HG02610 (cell line): ENCODE measurements around the gene PARD3B.

Source experiments
- ATAC-seq: cut with Tn5 transposase; IDR thresholded peaks from one replicate; pipeline ENCODE4 v1.9.1; 2021; ENCODE audit warnings: mild to moderate bottlenecking, moderate library complexity; ENCODE audit not compliant: unreplicated experiment

Gene PARD3B

DNA sequence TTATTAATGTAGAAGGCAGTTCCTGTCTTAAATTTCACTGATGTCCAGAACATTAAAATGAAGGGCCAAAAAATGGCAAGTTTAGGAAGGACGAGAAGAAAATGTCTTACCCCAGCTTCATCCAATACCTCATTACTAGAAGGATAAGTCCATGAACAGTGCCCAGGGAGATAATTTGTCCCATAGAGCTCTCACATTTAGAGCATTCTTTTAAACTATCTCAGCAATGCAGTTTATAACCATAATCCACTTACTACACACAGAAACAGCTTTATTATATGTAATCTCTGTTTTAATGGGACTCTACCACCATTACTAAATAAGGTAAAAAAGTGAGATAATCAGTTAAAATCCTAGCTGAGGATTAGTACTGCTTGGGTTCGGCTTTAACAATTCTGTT lies 142.5 kb downstream of the PARD3B start:
- ATAC-seq, result no peak

DNA sequence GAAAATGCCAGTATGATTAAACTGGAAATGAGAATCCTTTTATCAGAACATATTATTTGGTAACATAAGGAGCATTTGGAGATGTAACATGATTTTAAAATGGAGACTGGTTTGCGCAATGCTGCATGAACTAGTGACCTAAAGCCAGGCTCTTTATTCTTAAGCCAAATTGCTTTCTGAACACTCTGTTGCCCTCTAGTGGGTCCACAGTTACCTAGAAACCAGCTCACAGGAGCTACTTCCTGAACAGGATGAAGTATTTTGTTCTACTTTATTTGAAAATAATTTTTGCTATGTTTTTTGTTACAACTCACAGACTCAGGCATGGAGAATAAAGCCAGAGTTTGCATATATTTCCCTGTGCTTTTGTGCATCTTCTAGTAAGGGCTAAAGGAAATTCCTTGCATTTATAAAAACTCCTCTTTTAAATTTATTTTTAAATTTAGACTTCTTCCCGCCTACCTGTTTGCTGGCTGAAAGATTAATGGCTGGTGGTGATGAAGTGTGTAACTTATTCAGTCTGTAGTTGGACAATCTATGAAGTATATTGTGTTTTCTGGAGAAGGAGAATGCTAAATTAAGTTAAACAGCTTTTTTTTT lies 146.7 kb downstream of the PARD3B start:
- ATAC-seq, result no peak

DNA sequence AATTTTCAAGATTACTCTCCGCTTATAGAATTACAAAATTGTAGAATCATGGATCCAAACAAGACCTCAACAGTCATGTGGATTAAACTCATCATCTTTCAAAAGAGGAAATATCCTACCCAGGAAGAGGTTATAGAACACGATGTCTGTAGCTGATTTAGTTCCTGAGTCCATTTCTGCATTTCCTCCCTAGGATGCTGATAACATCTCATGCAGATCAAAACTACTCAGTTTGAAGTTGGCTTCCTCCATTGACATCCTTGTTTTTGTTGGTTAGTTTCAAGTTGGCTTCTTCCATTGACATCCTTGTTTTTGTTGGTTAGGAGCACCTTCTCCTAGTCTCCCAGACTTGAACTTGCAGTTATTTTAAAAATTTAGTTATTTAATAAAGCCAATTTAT lies 147.5 kb downstream of the PARD3B start:
- no peak for ATAC-seq

DNA sequence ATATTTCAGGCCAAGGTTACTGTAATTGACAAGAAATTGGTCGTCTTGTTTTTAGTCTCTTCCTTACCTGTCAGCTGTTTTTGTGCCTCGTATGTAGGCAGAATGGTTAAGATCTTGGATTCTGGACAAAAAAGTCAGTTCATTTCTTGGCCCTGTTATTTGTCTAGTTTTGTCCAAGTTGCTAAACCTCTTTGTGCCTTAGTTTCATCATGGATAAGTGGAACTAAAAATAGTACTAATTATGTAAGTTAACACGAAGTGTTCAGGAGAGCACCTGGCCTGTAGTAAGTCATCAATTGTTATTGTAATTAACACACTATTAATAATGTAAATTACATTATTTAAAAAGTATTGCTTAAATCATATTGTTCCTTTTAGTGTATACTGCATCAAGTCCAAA lies 148.0 kb downstream of the PARD3B start:
- no peak for ATAC-seq

DNA sequence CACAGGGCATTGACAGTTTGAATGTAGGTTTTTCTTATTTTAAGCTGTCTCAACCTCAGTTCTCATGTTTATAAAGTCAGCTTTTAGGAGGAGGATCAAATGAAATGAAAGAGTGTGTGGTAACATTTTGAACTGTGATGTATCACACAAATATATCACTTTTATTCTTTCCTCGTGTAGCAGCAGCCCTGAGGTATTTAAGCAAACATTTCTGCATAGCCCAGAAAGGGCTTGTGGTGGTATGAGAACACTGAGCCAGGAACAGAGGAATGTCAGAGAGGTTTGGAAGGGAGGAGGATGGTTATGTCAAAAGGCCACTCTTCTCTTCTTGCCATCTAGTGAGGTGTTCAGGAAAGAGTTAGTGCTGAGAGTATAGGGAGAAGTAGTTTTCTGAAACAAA lies 150.2 kb downstream of the PARD3B start:
- no peak for ATAC-seq

DNA sequence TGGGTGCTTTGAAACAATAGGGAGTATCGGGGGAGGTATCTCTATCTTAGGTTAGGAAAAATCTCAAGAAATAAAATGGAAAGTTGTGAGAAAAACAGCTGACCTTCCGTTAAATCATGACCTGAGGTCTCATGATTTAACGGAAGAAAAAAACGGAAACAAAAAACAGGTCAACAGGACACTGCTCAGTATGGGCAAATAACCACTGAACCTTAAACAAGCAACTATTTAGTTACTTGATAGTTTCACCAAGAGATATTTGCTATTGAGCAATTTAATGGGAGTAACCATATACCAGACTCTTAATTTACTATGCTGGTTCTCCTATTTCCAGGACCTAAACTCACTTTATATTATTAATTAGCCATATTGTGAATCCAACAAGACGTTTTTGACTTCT lies 150.8 kb downstream of the PARD3B start:
- no peak for ATAC-seq

DNA sequence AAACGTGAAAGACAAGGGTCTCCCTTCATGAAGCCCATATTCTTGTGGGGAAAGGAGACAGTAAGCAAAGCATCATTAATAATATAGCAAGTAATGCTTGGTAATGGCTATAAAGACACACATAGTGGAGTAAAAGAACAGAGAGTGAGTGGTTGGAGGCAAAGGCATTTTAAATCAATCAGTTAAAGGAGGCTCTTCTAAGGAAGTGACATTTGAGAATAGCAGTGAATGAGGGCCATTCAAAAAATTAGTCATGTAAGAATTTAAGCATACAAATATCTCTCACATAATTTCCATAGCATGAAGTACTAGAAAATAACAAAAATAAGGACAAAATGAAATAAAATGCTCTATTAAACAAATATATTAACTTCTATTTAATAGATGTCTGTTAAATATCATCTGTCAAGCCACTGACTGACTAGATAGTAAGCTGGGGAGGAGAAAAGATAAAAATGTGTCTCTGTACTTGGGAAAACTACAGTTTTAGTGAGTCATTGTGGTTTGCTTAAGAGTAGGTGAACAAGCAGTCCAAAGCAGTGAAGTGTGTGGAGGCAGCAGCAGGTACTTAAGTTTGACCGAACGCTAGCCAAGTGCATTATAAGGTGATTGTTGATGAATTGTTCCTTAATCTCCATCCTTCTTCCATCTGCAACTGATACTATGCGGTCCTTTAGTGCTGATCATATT lies 160.1 kb downstream of the PARD3B start:
- no peak for ATAC-seq

DNA sequence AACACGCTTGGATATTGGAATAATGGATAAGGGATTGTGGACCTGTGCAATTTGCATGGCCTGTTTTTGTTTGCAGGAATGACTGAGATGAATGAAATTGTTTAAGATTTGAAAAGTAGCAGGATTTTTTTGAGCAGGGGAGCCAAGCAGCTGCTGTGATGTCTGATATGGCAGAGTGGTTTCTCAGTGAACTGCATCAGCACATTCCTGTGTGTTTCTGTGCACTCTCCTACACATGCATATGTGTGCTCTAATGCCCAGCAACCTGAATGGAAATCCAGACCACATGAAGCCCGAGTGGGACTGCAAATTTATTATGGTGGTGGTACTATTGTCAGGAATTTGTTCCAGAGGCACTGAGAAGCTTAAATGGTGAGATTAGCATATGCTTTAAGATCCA lies 161.7 kb downstream of the PARD3B start:
- ATAC-seq, result no peak

DNA sequence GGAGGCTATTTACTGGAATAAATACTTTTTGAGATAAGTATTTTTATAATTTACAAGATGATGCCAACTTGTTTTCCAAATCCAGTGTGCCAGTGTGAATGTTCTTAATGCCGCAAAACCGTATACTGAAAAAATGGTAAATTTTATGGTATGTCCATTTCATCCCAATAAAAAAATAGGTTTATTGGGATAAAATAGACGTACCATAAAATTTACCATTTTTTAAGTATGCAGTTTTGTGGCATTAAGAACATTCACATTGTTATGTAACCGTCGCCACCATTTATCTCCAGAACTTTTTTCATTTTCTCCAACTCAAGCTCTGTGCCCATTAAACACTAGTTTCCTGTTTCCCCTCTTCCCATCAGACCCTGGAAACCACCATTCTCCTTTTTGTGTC lies 167.9 kb downstream of the PARD3B start:
- ATAC-seq, result no peak

DNA sequence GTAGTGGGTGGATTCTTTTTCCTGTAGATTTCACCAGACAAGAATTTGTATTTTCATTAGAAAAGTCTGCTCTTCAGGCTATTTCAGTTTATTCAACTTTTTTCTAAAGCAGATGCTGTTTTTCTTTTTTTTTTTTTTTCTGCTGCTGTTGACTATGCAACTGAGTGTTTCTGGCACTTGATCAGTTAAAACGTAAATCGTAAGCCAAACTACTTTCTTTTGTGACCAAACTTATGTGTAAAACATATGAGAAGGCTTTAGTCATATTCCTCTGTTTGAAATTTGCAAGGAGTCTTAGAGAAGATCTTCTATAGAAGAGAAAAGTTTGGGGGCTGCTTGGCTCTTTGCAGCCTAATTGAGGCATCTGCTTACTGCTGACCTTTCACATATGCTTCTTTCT lies 170.1 kb downstream of the PARD3B start:
- no peak for ATAC-seq

DNA sequence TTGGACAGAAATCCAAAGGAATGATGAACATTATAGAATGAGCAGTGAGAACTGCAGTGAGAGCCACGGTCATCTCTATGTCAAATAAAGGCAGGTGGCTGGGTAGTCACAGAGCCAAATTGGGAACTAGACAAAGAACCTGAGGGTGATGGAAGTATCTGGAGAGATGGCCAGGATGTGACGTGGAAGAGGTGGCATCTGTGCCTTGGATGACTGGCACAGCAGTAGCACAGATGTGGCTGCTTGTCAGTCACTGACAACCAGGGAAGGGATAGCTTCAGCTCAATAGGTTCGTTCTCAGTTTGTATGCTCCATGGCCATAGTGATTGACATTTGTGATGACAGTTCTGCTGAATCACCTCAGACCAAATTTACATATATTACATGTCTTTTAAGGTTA lies 172.3 kb downstream of the PARD3B start:
- no peak for ATAC-seq

DNA sequence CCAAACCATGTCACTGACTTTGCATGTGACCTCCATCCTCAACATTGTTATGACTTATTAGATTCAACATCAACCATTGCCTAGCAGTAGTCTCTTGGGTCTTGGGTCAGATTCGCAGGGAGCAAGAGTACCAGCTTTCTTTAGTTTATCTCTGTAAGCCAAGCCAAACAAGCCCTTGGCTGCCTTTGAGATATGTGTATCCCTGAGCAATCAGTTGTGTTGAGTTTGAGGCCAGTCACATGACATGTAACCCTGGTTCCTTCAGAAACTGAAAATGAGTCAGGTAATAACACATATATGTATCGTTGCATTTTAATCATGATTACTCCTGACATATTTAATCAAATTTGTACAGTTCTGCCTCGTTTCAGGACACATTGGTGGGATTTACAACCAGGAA lies 173.3 kb downstream of the PARD3B start:
- ATAC-seq, result no peak

DNA sequence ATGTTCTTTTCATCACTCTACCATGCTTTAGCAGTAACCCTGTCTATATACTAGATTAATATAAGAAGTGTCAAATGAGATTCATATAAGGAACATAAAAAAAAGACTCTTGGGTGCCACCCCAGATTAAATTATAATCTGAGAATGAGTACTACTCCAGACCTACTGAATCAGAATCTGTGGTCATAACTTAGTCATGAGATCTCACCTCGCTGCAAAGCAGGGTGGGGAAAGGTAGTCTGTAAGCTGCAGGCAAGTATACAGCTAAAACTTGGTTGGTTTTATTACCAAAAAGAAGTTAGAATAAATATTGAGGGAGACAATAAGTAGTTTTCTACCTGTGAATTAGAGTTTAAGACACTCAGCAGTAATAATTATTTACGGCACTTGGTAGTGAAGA lies 175.6 kb downstream of the PARD3B start:
- ATAC-seq, result no peak

DNA sequence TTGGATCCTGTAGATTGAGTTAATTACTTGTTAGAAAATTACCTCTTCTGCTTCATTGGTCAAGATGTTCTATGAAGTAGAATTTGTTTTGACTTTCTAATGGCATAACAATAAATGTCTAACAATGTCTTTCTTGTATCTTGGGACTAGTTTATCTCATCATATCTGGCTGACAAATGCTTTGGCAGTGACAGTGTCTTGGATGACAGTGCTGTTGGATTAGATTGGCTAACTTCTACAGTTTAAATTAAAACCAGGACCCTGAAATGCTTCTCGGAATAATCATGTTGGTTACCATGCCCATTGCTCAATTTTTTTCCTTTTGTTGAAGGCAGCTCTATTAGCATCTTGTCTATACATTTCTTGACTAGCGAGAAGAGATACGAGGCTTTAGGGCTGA lies 176.9 kb downstream of the PARD3B start:
- no peak for ATAC-seq

DNA sequence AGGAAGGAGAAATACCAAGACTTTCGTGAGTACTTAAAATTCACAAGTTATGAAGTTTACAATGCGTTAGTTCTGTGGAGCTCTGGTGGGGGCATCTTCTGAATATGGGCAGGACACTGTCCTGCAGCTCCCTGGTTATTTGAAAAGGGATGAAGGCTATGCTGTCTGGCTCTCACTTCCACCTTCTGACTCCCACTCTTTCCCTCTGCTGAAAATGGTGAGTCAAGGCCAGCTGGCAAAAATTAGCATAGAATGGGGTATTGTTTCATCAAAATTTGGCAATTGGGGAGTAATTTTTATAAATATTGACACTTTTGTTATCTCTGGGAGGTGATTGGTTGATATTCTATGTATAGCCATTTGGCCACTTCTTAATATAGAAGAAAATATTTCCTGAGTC lies 177.4 kb downstream of the PARD3B start:
- ATAC-seq, result no peak

DNA sequence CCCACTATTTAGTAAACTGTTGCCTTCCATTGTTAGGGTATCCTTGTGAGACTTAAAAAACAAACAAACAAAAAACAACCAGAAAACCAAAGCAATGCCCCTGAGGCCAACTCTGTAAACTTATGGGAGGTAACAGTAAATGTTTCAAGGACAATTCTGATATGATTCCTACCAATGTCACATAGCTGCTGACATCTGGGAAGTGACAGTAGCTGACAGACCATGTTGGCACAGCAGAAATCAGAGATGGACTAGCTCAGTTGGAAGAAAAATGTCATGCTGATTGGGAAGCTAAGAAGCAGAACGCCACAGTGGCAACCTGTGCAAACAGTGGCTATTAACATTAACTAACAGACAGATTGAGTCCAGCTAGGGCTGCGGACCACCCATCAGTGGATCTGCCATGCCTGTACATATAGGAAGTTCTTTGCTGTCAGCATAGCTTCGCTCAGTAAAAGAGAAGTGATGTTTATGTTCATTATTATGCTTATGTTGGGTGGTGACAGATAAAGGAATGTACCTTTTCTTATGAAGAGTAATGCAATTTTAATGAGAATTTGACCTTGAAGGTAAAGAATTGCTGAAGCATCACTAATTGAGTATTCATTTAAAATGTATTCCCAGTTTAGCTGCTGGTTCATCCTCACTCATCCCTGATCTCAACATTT lies 180.6 kb downstream of the PARD3B start:
- ATAC-seq, result no peak

DNA sequence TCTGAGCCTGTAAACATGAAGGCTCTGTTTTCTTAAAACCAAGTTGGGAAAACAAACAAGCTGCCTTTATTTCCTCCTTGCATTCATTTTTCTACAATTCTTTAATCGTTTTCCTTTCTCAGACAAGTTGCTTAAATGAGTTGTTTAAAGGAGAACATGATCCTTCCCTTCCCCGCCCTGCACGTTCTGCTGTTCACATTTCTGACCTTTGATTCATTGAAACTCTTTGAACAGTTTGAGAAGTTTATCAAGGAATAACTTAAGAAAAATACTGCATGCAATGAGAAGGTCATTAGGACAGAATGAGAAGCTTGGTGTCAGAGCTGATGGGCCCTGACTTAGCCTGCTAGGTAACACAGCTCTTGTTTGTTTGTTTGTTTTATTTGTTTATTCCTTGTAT lies 181.6 kb downstream of the PARD3B start:
- ATAC-seq, result no peak

DNA sequence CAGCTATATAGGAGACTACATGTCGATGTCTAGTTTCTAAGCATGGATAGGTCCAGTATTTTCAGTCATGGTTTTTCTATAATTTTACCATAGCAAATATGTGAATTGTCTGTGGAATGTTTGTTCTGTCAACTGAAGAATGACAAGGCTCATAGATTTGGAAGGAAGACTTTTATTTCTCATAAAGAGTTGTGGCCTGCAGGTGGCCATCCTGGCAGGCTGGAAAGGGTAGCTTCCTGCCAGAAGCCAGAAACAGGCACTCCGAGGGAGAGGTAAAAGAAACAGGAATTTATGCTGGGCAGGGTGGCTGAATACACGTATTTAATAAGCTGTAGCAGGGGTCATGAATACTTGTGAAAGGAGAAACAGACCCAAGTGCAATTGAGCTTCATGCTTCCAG lies 182.1 kb downstream of the PARD3B start:
- no peak for ATAC-seq

DNA sequence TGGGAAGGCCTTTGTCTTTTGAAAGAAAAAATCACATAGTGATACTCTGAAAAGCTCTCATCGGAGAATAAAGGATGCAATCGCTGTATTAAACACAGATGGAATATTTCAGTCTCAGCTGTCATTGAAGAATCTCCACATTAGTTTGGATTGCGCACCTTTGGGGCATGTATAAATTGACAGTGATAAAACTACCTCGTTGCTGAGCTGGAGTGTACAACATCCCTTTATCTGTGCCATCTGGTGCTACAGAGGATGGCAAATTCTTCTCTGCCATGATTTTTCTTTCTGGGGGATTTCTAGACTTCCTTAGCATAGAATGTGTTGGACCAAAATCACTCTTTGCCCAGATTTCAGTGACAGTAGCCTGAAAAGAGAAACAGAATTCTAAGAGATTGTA lies 185.3 kb downstream of the PARD3B start:
- ATAC-seq, result no peak

DNA sequence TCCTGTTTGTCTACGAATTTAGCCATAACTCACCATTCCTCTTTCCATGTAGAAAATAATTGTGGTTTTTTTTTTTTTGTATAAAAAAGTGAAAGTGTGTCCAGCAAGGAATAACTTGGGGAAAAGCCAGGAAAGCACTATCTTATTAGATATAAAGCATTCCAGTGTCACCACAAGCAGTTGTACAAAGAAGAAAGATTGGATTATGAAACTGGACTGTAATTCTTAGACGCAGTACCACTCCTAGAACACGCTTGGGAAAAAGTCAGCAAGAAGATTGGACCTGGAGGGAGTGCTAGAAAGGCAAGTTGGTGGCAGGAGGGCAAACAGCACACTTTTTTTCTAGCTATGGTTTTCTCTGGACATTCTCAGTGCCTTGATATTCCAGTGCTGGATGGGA lies 186.7 kb downstream of the PARD3B start:
- no peak for ATAC-seq

DNA sequence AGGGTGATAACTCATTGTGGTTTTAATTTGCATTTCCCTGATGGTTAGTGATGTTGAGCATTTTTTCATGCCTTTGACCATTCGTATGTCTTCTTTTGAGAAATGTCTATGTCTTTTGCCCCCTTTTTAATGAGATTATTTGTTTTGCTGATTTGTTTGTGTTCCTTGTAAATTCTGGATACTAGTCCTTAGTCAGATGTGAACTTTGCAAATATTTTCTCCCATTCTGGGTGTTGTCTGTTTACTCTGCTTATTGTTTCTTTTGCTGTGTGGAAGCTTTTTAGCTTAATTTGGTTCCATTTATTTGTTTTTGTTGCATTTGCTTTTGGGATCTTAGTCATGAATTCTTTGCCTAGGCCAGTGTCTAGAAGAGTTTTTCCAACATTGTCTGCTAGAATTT lies 192.0 kb downstream of the PARD3B start:
- no peak for ATAC-seq

DNA sequence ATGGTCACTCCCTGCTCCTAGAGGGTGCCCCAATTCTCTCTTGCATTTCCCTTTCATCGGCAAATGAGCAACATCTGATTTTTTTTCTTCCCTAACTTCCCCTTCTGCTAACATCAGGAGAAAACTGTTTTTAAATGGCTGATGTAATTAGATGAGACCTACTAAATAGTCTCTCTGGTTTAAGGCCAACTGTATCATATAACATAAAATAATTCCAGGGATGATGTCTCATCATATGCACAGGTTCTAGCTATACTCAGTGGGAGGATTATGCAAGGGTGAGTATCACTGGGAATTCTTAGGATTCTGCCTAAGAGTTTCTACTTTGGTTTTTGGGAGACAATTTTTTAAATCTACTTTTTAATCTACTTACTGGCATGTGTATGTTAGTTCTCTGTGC lies 193.4 kb downstream of the PARD3B start:
- ATAC-seq, result no peak
